Measurements from ENCODE around the gene TPCN1.

GRCh38 chr12:113305281-113305856 lies 84.1 kb downstream of the TPCN1 start:
- TF ChIP-seq CTCF (IDR thresholded peaks at IDR 0.05; ENCODE audit: insufficient read depth, low read depth, low read length) (no peak), EZH2 (IDR thresholded peaks at IDR 0.05; ENCODE audit: insufficient read depth, low read length) (no peak)
